BLaER1 (cell line): ENCODE results near the gene CHST9.
"Not testable (repeated sequence)": the region's sequence is repeated elsewhere in the genome, so short reads cannot be mapped to it uniquely, and the experiment has no call there.

Source experiments
- H3K27ac ChIP-seq: shearing (Covaris generic); formaldehyde crosslinking; 2 replicates; pipeline ENCODE4 v1.8.1; 2022
- H3K27me3 ChIP-seq: shearing (Covaris generic); formaldehyde crosslinking; 2 replicates; pipeline ENCODE4 v1.8.1; 2022
- H3K36me3 ChIP-seq: shearing (Covaris generic); formaldehyde crosslinking; 2 replicates; pipeline ENCODE4 v1.8.1; 2022
- H3K4me1 ChIP-seq: shearing (Covaris generic); formaldehyde crosslinking; 2 replicates; pipeline ENCODE4 v1.8.1; 2022
- H3K4me2 ChIP-seq: shearing (Covaris generic); formaldehyde crosslinking; 2 replicates; pipeline ENCODE4 v1.8.1; 2022
- H3K4me3 ChIP-seq: shearing (Covaris generic); formaldehyde crosslinking; 2 replicates; pipeline ENCODE4 v1.8.1; 2022
- H3K9ac ChIP-seq: shearing (Covaris generic); formaldehyde crosslinking; 2 replicates; pipeline ENCODE4 v1.8.1; 2022
- H3K9me3 ChIP-seq: shearing (Covaris generic); formaldehyde crosslinking; 2 replicates; pipeline ENCODE4 v1.8.1; 2022
- H4K20me1 ChIP-seq: shearing (Covaris generic); formaldehyde crosslinking; 2 replicates; pipeline ENCODE4 v1.8.1; 2022
- Cebpa-rat ChIP-seq: shearing (Covaris generic); IDR thresholded peaks from 2 replicates; pipeline ENCODE4 v1.8.1; 2022

The CHST9 gene

DNA sequence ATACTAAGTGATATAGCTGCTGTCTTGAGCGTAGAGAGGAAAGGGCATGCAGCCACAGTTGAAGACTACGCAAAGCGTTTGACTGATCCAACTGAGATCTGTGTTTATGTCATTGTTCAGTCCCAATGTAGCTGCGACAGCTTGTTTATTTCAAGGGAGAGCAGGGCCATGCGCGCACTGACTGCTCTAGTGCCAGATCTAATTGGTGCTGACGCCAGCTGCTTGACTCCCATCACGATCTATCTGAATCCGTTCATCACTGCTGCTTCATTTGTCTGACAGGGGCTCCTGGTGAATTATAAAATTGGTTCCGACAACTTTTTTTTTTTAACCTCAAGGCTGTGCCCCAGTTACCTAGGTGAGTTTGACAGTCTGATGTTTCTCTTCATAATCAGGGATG lies 75.7 kb downstream of the CHST9 start:
- Histone ChIP-seq H3K9me3 (no peaks in the 10 kb centered on the region), H3K4me3 (no peak overlapping the region), H3K27ac (no peak overlapping the region), H3K9ac (no peak overlapping the region), H3K36me3 (no peaks in the 10 kb centered on the region), H3K4me2 (no peak overlapping the region), H4K20me1 (no peaks in the 10 kb centered on the region), H3K4me1 (peaks cover 6% of the 10 kb centered on the region; the same call in 1 of the 2 replicates), H3K27me3 (no peaks in the 10 kb centered on the region)
- TF ChIP-seq Cebpa-rat = no peak

GRCh38 chr18:27108842-27109241 lies 76.3 kb downstream of the CHST9 start:
- Histone ChIP-seq H3K4me3 (no peak overlapping the region), H3K27ac (no peak overlapping the region)
- no peak for TF ChIP-seq Cebpa-rat

DNA sequence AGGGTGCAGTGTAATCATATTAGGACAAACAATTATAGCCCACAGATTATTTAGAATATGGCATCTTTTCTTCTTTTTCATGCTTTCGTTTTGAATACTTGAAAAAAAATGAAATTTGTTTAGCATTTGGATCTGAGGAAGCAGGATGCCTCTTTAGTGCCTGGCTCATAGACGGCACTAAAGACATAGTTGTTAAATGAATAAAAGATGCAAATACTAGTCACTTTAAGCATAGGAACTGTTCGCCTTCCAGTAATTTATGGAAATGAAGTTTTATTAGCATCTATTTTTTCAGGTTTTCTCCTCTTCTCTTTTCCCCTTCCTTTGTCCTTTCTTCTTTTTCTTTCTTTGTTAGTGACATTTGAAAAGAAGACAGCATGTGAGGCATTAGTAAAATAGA lies 80.4 kb downstream of the CHST9 start:
- Histone ChIP-seq H3K36me3 (no peaks in the 10 kb centered on the region), H3K9me3 (no peaks in the 10 kb centered on the region), H3K9ac (no peak overlapping the region), H3K4me1 (no peaks in the 10 kb centered on the region), H3K4me3 (no peak overlapping the region), H3K4me2 (no peak overlapping the region), H3K27ac (no peak overlapping the region), H3K27me3 (no peaks in the 10 kb centered on the region), H4K20me1 (no peaks in the 10 kb centered on the region)
- TF ChIP-seq Cebpa-rat = no peak

More at GRCh38 chr18:27108842-27109241, 76.3 kb downstream of the CHST9 start:
- Histone ChIP-seq H3K4me1 (0 out of 2 replicates have a peak, but pooled peaks cover under 1% of the 10 kb centered on the region), H3K9me3 (no peaks in the 10 kb centered on the region), H3K36me3 (no peaks in the 10 kb centered on the region), H3K9ac (no peak overlapping the region), H3K4me2 (no peak overlapping the region), H4K20me1 (no peaks in the 10 kb centered on the region), H3K27me3 (no peaks in the 10 kb centered on the region)

GRCh38 chr18:27094621-27095020 lies 90.5 kb downstream of the CHST9 start:
- Histone ChIP-seq H3K36me3 (no peaks in the 10 kb centered on the region), H3K9ac (no peak overlapping the region), H4K20me1 (no peaks in the 10 kb centered on the region), H3K4me2 (no peak overlapping the region), H3K27ac (no peak overlapping the region), H3K4me1 (no peaks in the 10 kb centered on the region), H3K4me3 (no peak overlapping the region), H3K27me3 (no peaks in the 10 kb centered on the region), H3K9me3 (peaks cover 10% of the 10 kb centered on the region; the same call in 1 of the 2 replicates)
- no peak for TF ChIP-seq Cebpa-rat

GRCh38 chr18:27093290-27093689 lies 91.8 kb downstream of the CHST9 start:
- H3K4me2 ChIP-seq, H3K9ac ChIP-seq, H3K27me3 ChIP-seq, H4K20me1 ChIP-seq, H3K27ac ChIP-seq, H3K4me3 ChIP-seq, H3K4me1 ChIP-seq, H3K9me3 ChIP-seq, H3K36me3 ChIP-seq: not testable (repeated sequence)

DNA sequence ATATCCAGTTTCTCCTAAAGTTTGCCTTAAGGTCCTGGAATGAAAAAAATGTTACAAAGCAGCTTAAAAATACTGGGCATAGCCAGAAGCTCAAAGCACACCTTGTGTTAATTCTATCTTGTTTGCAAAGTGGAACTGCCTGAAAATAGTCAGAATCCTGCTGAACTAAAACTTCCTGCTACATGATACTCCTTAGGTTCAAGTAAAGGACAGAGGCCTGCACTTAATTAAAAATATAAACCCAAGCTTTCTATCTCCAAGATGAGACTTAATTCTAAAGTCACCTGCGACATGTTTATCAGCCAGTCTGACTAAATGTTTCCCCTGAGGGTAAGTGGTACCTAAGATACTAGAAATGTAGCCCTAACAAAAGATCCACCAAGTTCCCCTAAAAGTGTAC lies 103.4 kb downstream of the CHST9 start:
- no peaks in the 10 kb centered on the region for H3K27me3 ChIP-seq
- TF ChIP-seq Cebpa-rat = no peak
- no peaks in the 10 kb centered on the region for H3K36me3 ChIP-seq
- H3K27ac ChIP-seq = no peak overlapping the region
- no peaks in the 10 kb centered on the region for H4K20me1 ChIP-seq
- H3K4me1 ChIP-seq = no peaks in the 10 kb centered on the region
- H3K4me2 ChIP-seq = no peak overlapping the region
- H3K4me3 ChIP-seq = no peak overlapping the region
- H3K9me3 ChIP-seq = no peaks in the 10 kb centered on the region
- no peak overlapping the region for H3K9ac ChIP-seq

DNA sequence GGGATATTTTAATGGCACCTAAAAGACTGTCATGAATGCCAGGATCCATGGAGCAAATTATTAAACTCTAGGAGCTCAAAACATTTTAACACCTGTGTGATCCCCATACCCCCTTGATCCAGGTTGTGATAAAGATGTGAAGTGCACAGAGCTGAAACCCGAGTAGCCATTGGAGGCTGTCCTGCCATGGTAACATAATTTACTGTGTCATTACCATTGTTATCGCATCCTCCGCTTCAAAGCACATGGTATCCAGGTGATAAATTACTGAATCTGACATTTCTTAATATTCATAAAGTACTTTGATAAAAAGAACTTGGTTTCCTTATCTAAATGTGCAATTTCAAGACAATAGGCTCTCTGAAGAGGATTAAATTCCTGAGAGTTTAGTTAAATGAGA lies 109.3 kb downstream of the CHST9 start:
- no peak for TF ChIP-seq Cebpa-rat
- Histone ChIP-seq H3K27ac (no peak overlapping the region), H3K4me1 (no peaks in the 10 kb centered on the region)

GRCh38 chr18:27073404-27073830 lies 111.7 kb downstream of the CHST9 start:
- Histone ChIP-seq H3K27ac (no peak overlapping the region), H4K20me1 (no peaks in the 10 kb centered on the region), H3K4me3 (no peak overlapping the region), H3K36me3 (no peaks in the 10 kb centered on the region), H3K9me3 (no peaks in the 10 kb centered on the region), H3K27me3 (no peaks in the 10 kb centered on the region), H3K9ac (no peak overlapping the region), H3K4me1 (no peaks in the 10 kb centered on the region), H3K4me2 (no peak overlapping the region)
- TF ChIP-seq Cebpa-rat = no peak

More for the DNA sequence above, 109.3 kb downstream of the CHST9 start:
- Histone ChIP-seq H3K4me3 (no peak overlapping the region), H3K27me3 (no peaks in the 10 kb centered on the region), H4K20me1 (no peaks in the 10 kb centered on the region), H3K9me3 (no peaks in the 10 kb centered on the region), H3K4me2 (no peak overlapping the region), H3K9ac (no peak overlapping the region), H3K36me3 (no peaks in the 10 kb centered on the region)

DNA sequence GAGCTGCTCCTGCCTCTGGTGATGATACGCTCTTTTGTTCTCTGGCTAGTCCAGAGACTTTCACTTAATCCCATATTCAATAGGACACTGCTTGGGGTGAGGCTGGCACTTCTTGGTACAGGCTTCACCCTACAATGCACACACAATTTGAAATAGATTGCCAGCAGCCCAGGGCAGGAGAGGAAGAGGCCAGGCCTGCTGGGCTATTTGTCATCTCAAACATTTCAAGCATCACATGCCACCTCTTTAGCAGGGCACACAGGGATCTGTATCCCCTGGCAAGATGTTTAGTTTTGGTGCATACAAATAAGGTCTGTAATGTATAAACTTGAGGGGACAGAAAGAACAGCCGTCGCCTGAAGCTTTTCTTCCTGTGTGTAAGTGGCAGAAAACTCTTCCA lies 120.4 kb downstream of the CHST9 start:
- H3K4me2 ChIP-seq = no peak overlapping the region
- no peaks in the 10 kb centered on the region for H4K20me1 ChIP-seq
- no peaks in the 10 kb centered on the region for H3K36me3 ChIP-seq
- no peak for TF ChIP-seq Cebpa-rat
- H3K9ac ChIP-seq = no peak overlapping the region
- H3K9me3 ChIP-seq = no peaks in the 10 kb centered on the region
- H3K4me3 ChIP-seq = no peak overlapping the region
- no peak overlapping the region for H3K27ac ChIP-seq
- no peaks in the 10 kb centered on the region for H3K27me3 ChIP-seq
- H3K4me1 ChIP-seq = no peaks in the 10 kb centered on the region

DNA sequence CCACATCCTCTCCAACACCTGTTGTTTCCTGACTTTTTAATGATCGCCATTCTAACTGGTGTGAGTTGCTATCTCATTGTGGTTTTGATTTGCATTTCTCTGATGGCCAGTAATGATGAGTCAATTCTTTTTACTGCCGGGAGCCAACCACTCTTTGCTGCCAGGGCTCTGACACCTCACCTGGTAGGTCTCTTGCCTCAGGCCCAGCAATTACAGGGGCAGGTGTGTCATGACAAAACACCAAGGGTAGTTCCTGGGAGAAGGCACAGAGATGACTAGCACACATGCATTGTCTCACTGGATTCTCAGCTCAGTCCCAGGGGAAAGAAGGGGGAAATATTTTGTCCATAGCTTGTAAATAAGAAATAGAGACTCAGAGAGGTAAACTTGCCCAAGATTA lies 122.3 kb downstream of the CHST9 start:
- H3K9me3 ChIP-seq = no peaks in the 10 kb centered on the region
- no peaks in the 10 kb centered on the region for H3K4me1 ChIP-seq
- no peak overlapping the region for H3K4me3 ChIP-seq
- no peak overlapping the region for H3K27ac ChIP-seq
- no peak overlapping the region for H3K4me2 ChIP-seq
- no peaks in the 10 kb centered on the region for H4K20me1 ChIP-seq
- H3K9ac ChIP-seq = no peak overlapping the region
- no peaks in the 10 kb centered on the region for H3K27me3 ChIP-seq
- no peaks in the 10 kb centered on the region for H3K36me3 ChIP-seq
- TF ChIP-seq Cebpa-rat = no peak

DNA sequence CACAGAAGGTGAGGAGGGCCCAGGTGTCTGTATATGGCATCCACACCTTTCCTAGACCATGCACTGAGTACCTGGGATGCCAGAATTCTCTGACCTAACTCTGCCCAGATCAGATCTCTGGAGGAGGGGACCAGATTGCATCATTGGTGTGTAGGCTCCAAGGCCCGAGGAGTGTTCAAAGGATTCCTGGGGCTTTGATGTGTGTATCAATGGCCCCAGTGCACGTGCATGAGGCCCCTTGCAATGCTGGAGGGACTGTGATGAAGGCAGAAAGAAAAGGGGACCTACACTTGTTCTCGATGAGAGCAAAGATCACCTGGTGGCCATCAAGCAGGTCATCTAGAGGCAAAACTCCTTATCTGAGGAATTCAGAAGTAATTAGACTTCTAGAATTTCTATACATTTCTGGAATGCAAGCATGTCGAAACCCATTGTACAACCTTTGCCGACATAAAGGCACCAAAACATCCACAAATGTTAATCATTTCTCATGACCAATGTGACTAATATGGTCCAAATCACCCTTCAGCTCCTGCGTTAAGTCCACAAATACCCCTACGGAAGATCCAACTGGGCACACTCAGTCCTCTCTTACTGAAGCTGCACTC lies 123.5 kb downstream of the CHST9 start:
- Histone ChIP-seq H3K27ac (no peak overlapping the region), H3K27me3 (no peaks in the 10 kb centered on the region), H3K36me3 (no peaks in the 10 kb centered on the region), H3K4me2 (no peak overlapping the region), H3K4me3 (no peak overlapping the region), H3K4me1 (no peaks in the 10 kb centered on the region), H4K20me1 (no peaks in the 10 kb centered on the region), H3K9ac (no peak overlapping the region), H3K9me3 (no peaks in the 10 kb centered on the region)
- no peak for TF ChIP-seq Cebpa-rat
